ENCODE results near the gene DGLUCY. TPM values are rescaled to one million over a fixed set of nuclear protein-coding genes. Genes with fewer than 3 reads are reported as not detected.

Gene DGLUCY
- total RNA-seq, 1 donor, result 39.7 TPM

GRCh38 chr14:91108941-91109611, 4.8 kb upstream of the DGLUCY start:
- TF ChIP-seq CTCF (IDR thresholded peaks at IDR 0.05; ENCODE audit: insufficient read depth, low read depth, low read length), result no peak
- no peak overlapping the region for H3K4me3 ChIP-seq (ENCODE audit: low read depth, low read length)
- DNase-seq (ENCODE audit: low read depth), result no peak

GRCh38 chr14:91111443-91111842, 2.4 kb upstream of the DGLUCY start:
- no peak for DNase-seq (ENCODE audit: low read depth)
- no peak for TF ChIP-seq CTCF (IDR thresholded peaks at IDR 0.05; ENCODE audit: insufficient read depth, low read depth, low read length)
- H3K4me3 ChIP-seq (ENCODE audit: low read depth, low read length), result no peak overlapping the region

GRCh38 chr14:91112194-91112593, 1.7 kb upstream of the DGLUCY start:
- no peak for TF ChIP-seq CTCF (IDR thresholded peaks at IDR 0.05; ENCODE audit: insufficient read depth, low read depth, low read length)
- no peak for DNase-seq (ENCODE audit: low read depth)
- no peak overlapping the region for H3K4me3 ChIP-seq (ENCODE audit: low read depth, low read length)

- DNase-seq (ENCODE audit: low read depth), result peak; percentile 82
- TF ChIP-seq CTCF (IDR thresholded peaks at IDR 0.05; ENCODE audit: insufficient read depth, low read depth, low read length), result no peak
- H3K4me3 ChIP-seq (ENCODE audit: low read depth, low read length), result peak overlapping the region; percentile 82
Measured at GRCh38 chr14:91114079-91115065, 499 bp downstream of the DGLUCY start.

- peak overlapping the region; percentile 82 for H3K4me3 ChIP-seq (ENCODE audit: low read depth, low read length)
- no peak for TF ChIP-seq CTCF (IDR thresholded peaks at IDR 0.05; ENCODE audit: insufficient read depth, low read depth, low read length)
Measured at GRCh38 chr14:91115986-91116770, 2.3 kb downstream of the DGLUCY start.

GRCh38 chr14:91116913-91117588, 3.2 kb downstream of the DGLUCY start:
- H3K4me3 ChIP-seq (ENCODE audit: low read depth, low read length), result no peak overlapping the region
- no peak for DNase-seq (ENCODE audit: low read depth)
- TF ChIP-seq CTCF (IDR thresholded peaks at IDR 0.05; ENCODE audit: insufficient read depth, low read depth, low read length), result no peak

More at GRCh38 chr14:91115986-91116770, 2.3 kb downstream of the DGLUCY start:
- peak; percentile 25 for DNase-seq (ENCODE audit: low read depth)
